Measurements from ENCODE around the gene NAA40. TPM values are rescaled to one million over a fixed set of nuclear protein-coding genes. Genes with fewer than 3 reads are reported as not detected.

The NAA40 gene
- total and polyA plus RNA-seq, 4 donors: 9.2 to 20.5 (median 13.8) TPM

DNA sequence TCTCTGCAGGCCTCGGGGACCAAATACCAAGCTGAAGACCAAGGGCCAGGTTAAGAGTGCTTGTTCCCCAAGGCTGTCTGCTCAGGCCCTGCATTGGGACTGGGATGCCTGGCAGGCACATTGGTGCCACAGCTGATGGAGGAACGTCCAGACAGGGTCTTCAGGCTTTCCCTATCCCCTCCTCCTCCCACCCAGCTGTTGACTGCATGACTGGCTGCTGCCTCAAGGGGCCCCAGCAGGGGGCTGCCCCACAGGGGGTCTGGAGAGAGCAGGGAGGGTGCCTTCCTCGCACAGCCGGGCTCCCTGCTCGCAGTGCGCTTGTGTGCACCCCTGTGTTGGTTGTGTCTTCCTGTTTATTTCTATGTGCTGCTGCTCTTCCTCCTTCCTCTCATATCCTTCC, 31.7 kb upstream of the NAA40 start:
- Histone ChIP-seq H3K4me3 (no peak overlapping the region), H3K4me1 (ENCODE audit: control insufficient read depth in 5 of 5, insufficient read depth in 5 of 5, low read length in 5 of 5) (peaks cover 0 to 32% (median 7%) of the 10 kb centered on the region in 5 donors), H3K9me3 (ENCODE audit: control insufficient read depth in 4 of 4, insufficient read depth in 3 of 4, low read length in 3 of 4) (no peaks in the 10 kb centered on the region), H3K9ac (ENCODE audit: insufficient read depth in 1 of 2, low read length in 2 of 2) (no peak overlapping the region), H3K27me3 (ENCODE audit: control insufficient read depth in 3 of 3, insufficient read depth in 3 of 3, low read length in 2 of 3) (no peaks in the 10 kb centered on the region), H3K36me3 (ENCODE audit: control insufficient read depth in 4 of 4, insufficient read depth in 4 of 4, low read length in 4 of 4) (peaks cover 21 to 78% (median 24%) of the 10 kb centered on the region in 4 donors), H3K27ac (ENCODE audit: low read depth in 1 of 2, low read length in 1 of 2) (no peak overlapping the region)
- DNase-seq: peak in 2 of 3 donors; percentile 29 to 42
- TF ChIP-seq, protein P1, sequence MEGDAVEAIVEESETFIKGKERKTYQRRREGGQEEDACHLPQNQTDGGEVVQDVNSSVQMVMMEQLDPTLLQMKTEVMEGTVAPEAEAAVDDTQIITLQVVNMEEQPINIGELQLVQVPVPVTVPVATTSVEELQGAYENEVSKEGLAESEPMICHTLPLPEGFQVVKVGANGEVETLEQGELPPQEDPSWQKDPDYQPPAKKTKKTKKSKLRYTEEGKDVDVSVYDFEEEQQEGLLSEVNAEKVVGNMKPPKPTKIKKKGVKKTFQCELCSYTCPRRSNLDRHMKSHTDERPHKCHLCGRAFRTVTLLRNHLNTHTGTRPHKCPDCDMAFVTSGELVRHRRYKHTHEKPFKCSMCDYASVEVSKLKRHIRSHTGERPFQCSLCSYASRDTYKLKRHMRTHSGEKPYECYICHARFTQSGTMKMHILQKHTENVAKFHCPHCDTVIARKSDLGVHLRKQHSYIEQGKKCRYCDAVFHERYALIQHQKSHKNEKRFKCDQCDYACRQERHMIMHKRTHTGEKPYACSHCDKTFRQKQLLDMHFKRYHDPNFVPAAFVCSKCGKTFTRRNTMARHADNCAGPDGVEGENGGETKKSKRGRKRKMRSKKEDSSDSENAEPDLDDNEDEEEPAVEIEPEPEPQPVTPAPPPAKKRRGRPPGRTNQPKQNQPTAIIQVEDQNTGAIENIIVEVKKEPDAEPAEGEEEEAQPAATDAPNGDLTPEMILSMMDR (IDR thresholded peaks at IDR 0.05; ENCODE audit: control extremely low read depth, extremely low read depth): no peak
- ATAC-seq (ENCODE audit: insufficient read depth, low FRiP score): no peak
- WGBS, 2 donors: 63 to 66% methylated on average over 3 to 6 of the region's 6 CpGs

DNA sequence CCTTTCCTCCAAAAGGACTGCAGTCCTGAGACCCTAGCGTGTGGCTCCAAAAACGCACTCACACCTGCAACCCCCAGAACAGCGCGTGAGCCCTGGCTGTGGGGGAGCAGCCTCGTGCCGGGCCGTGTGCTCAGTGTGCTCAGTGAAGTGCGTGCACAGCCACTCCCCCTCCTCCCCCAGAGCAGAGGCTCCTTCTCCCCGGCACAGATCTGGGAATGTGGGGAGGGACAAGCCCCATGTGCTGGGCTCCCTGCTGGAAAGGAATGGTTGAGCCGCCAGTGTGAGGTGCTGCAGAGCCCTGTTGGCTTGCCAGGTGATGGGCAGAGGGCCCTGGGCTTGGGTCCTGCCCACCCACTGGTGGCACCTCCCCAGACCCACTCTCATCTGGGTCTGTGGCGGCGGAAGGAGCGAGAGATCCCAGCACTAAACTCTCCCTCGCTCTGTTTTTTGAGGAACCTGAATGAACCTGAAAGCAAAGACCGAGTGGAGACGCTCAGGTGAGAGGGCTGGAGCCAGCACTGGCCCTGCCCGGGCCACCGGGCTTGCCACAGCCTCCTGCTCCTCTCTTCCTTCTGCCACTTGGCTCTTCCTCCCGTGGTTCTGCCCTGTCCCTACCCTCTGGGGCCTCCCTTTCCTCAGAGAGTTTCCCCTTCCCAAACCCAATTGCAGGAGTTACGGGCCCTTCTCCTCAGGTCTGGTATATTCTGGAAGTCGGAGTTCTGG, 30.8 kb upstream of the NAA40 start:
- ATAC-seq (ENCODE audit: insufficient read depth, low FRiP score): no peak
- no peaks in the 10 kb centered on the region for H3K9me3 ChIP-seq (ENCODE audit: control insufficient read depth in 4 of 4, insufficient read depth in 3 of 4, low read length in 3 of 4)
- TF ChIP-seq, protein P1 (IDR thresholded peaks at IDR 0.05; ENCODE audit: control extremely low read depth, extremely low read depth): no peak
- H3K9ac ChIP-seq (ENCODE audit: insufficient read depth in 1 of 2, low read length in 2 of 2): no peak overlapping the region
- no peak overlapping the region for H3K4me3 ChIP-seq
- no peaks in the 10 kb centered on the region for H3K27me3 ChIP-seq (ENCODE audit: control insufficient read depth in 3 of 3, insufficient read depth in 3 of 3, low read length in 2 of 3)
- 88% methylated on average over 20 to 21 of the region's 21 CpGs for WGBS, 2 donors
- H3K36me3 ChIP-seq (ENCODE audit: control insufficient read depth in 4 of 4, insufficient read depth in 4 of 4, low read length in 4 of 4): peaks cover 12 to 69% (median 20%) of the 10 kb centered on the region in 4 donors
- DNase-seq: peak in 1 of 3 donors; percentile 26
- peaks cover 0 to 32% (median 7%) of the 10 kb centered on the region in 5 donors for H3K4me1 ChIP-seq (ENCODE audit: control insufficient read depth in 5 of 5, insufficient read depth in 5 of 5, low read length in 5 of 5)
- H3K27ac ChIP-seq (ENCODE audit: low read depth in 1 of 2, low read length in 1 of 2): no peak overlapping the region

DNA sequence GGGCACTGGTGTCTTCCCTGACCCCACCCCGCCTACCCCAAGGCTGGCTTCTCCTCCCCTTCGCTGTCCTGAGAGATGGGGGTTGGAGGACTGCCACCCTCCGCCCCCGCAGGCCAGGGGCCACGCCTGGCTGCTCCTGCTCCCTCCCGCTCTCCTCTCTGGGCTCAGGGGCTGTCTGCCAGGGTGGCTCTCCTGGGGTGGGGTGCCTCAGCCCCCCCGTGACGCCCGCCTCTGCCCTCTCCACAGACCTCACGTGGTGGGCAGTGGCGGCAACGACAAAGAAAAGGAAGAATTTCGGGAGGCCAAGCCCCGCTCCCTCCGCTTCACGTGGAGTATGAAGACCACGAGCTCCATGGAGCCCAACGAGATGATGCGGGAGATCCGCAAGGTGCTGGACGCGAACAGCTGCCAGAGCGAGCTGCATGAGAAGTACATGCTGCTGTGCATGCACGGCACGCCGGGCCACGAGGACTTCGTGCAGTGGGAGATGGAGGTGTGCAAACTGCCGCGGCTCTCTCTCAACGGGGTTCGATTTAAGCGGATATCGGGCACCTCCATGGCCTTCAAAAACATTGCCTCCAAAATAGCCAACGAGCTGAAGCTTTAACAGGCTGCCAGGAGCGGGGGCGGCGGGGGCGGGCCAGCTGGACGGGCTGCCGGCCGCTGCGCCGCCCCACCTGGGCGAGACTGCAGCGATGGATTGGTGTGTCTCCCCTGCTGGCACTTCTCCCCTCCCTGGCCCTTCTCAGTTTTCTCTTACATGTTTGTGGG, 30.0 kb upstream of the NAA40 start:
- no peak overlapping the region for H3K27ac ChIP-seq (ENCODE audit: low read depth in 1 of 2, low read length in 1 of 2)
- WGBS, 2 donors: 87% methylated on average over 46 of the region's 46 CpGs
- no peak overlapping the region for H3K9ac ChIP-seq (ENCODE audit: insufficient read depth in 1 of 2, low read length in 2 of 2)
- TF ChIP-seq, protein P1 (IDR thresholded peaks at IDR 0.05; ENCODE audit: control extremely low read depth, extremely low read depth): no peak
- peaks cover 0 to 32% (median 7%) of the 10 kb centered on the region in 5 donors for H3K4me1 ChIP-seq (ENCODE audit: control insufficient read depth in 5 of 5, insufficient read depth in 5 of 5, low read length in 5 of 5)
- peak in 1 of 3 donors; percentile 35 for DNase-seq
- no peaks in the 10 kb centered on the region for H3K9me3 ChIP-seq (ENCODE audit: control insufficient read depth in 4 of 4, insufficient read depth in 3 of 4, low read length in 3 of 4)
- no peak for ATAC-seq (ENCODE audit: insufficient read depth, low FRiP score)
- peaks cover 5 to 61% (median 17%) of the 10 kb centered on the region in 4 donors for H3K36me3 ChIP-seq (ENCODE audit: control insufficient read depth in 4 of 4, insufficient read depth in 4 of 4, low read length in 4 of 4)
- H3K4me3 ChIP-seq: no peak overlapping the region
- H3K27me3 ChIP-seq (ENCODE audit: control insufficient read depth in 3 of 3, insufficient read depth in 3 of 3, low read length in 2 of 3): no peaks in the 10 kb centered on the region

Data from lung (tissue), 12 donors.